ENCODE measurements around the gene BTBD6. TPM values are rescaled to one million over a fixed set of nuclear protein-coding genes. Genes with fewer than 3 reads are reported as not detected.
A peak's percentile ranks its signal among the peaks of the same experiment; 100 is the strongest.
"Not testable (repeated sequence)": the region's sequence is repeated elsewhere in the genome, so short reads cannot be mapped to it uniquely, and the experiment has no call there.

BTBD6 gene
- total and polyA plus RNA-seq, 8 donors: 32.7 to 52.6 (median 41.2) TPM

DNA sequence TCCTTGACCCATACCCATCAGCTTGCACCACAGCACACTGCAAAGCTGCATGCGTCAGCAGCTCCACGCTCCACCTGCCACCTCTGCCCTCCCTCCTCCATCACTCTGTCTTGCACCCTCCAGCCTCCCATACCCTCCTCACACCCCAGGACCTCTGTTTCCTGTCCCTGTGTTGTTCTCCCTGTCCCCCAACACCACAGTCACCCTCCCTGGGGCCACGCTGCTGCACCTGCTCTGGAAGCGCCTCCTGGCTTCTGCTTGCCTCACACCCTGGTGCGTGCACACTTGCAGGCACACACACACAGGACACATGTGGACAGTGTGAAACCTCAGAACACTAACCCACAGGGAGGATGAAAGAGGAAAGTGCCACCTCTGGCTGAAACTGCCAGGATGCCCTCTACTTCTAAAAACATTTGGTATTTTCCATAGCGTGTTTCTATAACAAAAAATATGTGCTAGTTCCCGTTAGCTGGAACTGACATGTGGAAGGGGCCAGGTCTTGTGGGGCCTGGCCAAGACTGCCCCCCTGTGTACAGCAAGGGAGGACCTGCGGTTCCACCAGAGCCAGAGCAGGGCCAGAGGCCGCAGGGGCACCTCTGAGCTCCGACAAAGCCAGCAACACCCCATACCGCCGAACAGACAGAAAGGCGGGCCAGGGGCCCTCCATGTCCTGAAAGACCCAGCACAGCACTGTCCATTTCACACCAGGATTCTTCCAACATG, 42.5 kb downstream of the BTBD6 start:
- no peak overlapping the region for H3K4me3 ChIP-seq
- TF ChIP-seq, protein P1, sequence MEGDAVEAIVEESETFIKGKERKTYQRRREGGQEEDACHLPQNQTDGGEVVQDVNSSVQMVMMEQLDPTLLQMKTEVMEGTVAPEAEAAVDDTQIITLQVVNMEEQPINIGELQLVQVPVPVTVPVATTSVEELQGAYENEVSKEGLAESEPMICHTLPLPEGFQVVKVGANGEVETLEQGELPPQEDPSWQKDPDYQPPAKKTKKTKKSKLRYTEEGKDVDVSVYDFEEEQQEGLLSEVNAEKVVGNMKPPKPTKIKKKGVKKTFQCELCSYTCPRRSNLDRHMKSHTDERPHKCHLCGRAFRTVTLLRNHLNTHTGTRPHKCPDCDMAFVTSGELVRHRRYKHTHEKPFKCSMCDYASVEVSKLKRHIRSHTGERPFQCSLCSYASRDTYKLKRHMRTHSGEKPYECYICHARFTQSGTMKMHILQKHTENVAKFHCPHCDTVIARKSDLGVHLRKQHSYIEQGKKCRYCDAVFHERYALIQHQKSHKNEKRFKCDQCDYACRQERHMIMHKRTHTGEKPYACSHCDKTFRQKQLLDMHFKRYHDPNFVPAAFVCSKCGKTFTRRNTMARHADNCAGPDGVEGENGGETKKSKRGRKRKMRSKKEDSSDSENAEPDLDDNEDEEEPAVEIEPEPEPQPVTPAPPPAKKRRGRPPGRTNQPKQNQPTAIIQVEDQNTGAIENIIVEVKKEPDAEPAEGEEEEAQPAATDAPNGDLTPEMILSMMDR (IDR thresholded peaks at IDR 0.05): no peak
- H3K4me1 ChIP-seq: peaks cover 9 to 45% of the 10 kb centered on the region in 2 donors
- DNase-seq: no peak
- H3K9me3 ChIP-seq: no peaks in the 10 kb centered on the region
- intact Hi-C loops (cut with DNase I): no loop called here
- ATAC-seq: no peak
- H3K27ac ChIP-seq: no peak overlapping the region
- H3K36me3 ChIP-seq: no peaks in the 10 kb centered on the region
- H3K27me3 ChIP-seq: no peaks in the 10 kb centered on the region

- TF ChIP-seq, protein P1 (IDR thresholded peaks at IDR 0.05): no peak
- intact Hi-C loops (cut with DNase I): no loop called here
- H3K36me3 ChIP-seq: no peaks in the 10 kb centered on the region
- H3K4me3 ChIP-seq: no peak overlapping the region
- DNase-seq (no peak), ATAC-seq (no peak)
- H3K4me1 ChIP-seq: peaks cover 9 to 45% of the 10 kb centered on the region in 2 donors
- no peaks in the 10 kb centered on the region for H3K9me3 ChIP-seq
- H3K27me3 ChIP-seq: no peaks in the 10 kb centered on the region
- no peak overlapping the region for H3K27ac ChIP-seq
Observed at GRCh38 chr14:105292826-105293711, 44.7 kb downstream of the BTBD6 start.

- intact Hi-C loops (cut with DNase I): no loop called here
- Histone ChIP-seq H3K27ac (no peak overlapping the region), H3K27me3 (no peaks in the 10 kb centered on the region), H3K4me1 (peaks cover 11 to 55% of the 10 kb centered on the region in 2 donors), H3K9me3 (no peaks in the 10 kb centered on the region), H3K36me3 (no peaks in the 10 kb centered on the region), H3K4me3 (no peak overlapping the region)
- ATAC-seq (peak; percentile 83), DNase-seq (peak in 1 of 4 donors; percentile 60)
- TF ChIP-seq, protein P1 (IDR thresholded peaks at IDR 0.05): no peak
Observed at GRCh38 chr14:105294142-105294597, 45.8 kb downstream of the BTBD6 start.

- H3K27me3 ChIP-seq; H3K4me3 ChIP-seq; DNase-seq; H3K27ac ChIP-seq; H3K9me3 ChIP-seq; ATAC-seq; H3K36me3 ChIP-seq; intact Hi-C loops (cut with DNase I): not testable (repeated sequence)
- H3K4me1 ChIP-seq: peaks cover 15 to 56% of the 10 kb centered on the region in 2 donors
Observed at GRCh38 chr14:105297311-105297710, 49.0 kb downstream of the BTBD6 start.

- intact Hi-C loops (cut with DNase I): no loop called here
- peaks cover 6 to 30% of the 10 kb centered on the region in 2 donors for H3K4me1 ChIP-seq
- H3K9me3 ChIP-seq: no peaks in the 10 kb centered on the region
- no peaks in the 10 kb centered on the region for H3K27me3 ChIP-seq
- no peak for ATAC-seq
- H3K27ac ChIP-seq: peak overlapping the region; percentile 92 to 94
- peak in 2 of 4 donors; percentile 60 to 91 for DNase-seq
- H3K4me3 ChIP-seq: peak overlapping the region; percentile 66 to 77
- H3K36me3 ChIP-seq: no peaks in the 10 kb centered on the region
- TF ChIP-seq, protein P1 (IDR thresholded peaks at IDR 0.05): no peak
Observed at GRCh38 chr14:105299654-105300541, 51.6 kb downstream of the BTBD6 start.

Measured in left lung (tissue), 10 donors.